HK-2 (cell line): Measurements from ENCODE around the gene CACNB3.

Experiments used
- DNase-seq: peaks from one replicate; pipeline ENCODE4 v3.0.0-alpha.2; 2018; ENCODE audit not compliant: unreplicated experiment

Gene CACNB3

DNA sequence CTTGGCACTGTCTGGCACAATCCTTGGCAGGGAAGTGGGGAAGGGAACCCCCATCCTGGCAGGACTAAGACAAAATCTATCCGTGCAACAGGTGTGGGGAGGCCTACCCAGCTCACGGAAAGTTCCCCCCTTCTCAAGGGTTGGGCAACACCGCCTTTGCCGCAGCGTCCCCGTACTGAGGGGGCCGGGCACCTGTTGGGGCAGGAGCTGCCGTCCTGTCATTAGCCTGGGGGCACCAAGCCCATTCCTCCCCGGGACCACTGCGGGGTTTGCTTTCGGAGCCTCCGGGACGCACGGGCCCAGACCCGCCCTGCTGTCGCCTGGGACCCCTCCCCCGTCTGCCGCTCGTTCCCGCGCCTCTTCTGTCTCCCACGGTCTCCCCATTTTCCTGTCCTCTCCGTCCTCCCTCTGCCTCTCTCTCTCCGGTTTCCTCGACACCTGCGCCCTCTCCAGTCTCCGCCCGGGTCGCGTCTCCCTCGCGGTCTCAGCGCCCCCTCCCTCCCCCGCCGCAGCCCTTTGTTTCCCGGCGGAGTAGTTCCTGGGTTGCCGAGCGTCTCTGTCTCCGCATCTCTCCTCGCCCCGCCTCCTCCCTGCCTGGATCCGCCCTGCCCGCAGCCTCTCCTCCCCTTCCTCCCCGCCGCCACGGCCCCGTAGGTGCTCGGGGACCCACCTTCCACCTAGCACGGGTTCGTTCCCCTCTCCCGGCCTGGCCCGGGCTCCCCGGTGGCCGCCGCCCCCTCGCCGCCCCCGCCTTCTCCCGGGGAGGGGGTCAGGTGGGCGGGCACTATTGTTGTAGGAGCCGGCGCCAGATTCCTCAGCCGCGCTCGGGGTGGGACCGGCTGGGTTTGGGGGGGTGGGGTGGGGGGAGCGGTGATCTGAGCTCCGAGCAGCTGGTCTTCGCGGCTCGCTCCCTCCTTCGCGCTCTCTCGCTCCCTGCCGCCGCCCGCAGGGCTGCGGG lies at the start of gene CACNB3:
Gene CACNB3 (plus strand): TSS at position 624 of the 958 bp plus-strand sequence. CDS start 434 bp downstream, outside the sequence.
- DNase-seq = peak; percentile 78

DNA sequence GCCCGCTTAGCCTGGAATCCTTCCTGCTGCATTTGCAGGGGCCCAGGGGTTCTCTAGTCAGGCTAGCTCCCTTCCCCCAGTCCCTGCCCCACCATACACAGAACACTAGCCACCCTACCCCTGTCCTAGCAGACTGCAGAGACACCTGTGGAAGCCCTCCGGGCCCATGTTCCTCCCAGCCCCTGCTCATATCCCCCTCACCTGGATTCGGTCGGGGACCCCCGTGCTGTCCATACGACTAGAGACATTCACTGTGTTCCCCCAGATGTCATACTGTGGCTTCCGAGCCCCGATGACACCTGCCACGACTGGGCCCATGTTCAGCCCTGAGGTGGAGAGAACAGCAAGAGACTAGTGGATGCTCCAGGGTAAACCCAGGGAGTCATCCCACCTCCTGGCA lies 49.6 kb upstream of the CACNB3 start:
- no peak for DNase-seq

DNA sequence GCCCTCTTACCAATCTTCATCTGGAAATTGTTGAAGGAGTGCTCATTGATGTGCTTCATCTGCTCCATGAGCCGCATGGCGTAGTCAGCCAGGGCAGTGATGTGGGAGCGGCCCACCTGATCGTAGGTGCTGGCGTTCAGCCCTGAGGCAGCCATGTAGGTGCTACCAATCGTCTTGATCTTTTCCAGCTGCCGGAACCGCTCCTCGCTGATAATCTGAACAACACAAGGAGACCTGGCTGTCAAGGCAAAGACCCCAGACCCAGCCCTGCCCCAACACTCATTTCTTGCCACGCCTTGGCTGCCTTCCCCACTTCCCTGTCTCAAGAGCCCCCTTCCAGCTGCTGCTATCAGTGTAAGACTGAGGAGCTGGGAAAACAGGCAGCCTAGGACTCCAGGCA lies 47.5 kb upstream of the CACNB3 start:
- DNase-seq = no peak

GRCh38 chr12:48771588-48772112 lies 46.6 kb upstream of the CACNB3 start:
- DNase-seq = no peak

DNA sequence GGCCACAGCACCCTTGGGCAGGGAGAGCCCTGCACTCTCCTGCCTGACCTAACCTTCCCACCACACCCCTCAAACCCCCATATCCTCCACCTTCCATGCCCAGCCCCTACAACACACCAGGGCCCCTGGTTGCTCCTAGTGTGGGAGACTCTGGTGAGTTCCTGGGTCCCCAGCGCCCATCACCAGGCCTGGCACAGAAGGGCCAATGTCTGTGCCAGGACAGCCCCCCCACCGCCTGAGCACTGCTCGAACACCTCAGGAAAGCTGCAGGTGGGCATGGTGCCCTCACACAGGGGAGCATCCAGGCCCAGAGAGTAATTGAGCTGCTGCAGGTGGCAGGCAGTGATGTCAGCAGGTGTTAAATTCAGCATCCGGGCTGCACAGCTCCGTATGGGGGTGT lies 44.6 kb upstream of the CACNB3 start:
- no peak for DNase-seq

- no peak for DNase-seq
Observed at GRCh38 chr12:48774516-48774915, 43.8 kb upstream of the CACNB3 start.

DNA sequence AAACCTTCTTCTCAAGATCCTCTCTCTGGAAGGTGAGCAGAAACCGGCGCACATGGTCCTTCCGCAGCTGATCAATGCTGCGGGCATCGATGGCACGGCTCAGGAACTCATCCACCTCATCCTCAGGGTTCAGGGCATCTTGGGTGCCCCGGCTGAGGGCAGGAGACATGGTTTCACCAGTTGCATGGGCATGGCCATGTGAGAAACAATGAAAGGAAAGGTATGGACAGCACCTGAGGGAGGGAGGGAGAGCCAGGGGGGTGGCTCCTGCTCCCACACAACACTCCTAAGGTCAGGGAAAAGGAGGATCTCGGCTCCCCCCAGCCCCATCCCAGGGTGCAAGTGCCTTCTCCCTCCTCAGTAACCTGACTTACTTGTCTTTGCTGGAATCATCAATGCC lies 43.0 kb upstream of the CACNB3 start:
- DNase-seq = no peak

- DNase-seq = no peak
Observed at GRCh38 chr12:48775991-48776649, 42.2 kb upstream of the CACNB3 start.

- DNase-seq = no peak
Observed at GRCh38 chr12:48776956-48777355, 41.3 kb upstream of the CACNB3 start.

DNA sequence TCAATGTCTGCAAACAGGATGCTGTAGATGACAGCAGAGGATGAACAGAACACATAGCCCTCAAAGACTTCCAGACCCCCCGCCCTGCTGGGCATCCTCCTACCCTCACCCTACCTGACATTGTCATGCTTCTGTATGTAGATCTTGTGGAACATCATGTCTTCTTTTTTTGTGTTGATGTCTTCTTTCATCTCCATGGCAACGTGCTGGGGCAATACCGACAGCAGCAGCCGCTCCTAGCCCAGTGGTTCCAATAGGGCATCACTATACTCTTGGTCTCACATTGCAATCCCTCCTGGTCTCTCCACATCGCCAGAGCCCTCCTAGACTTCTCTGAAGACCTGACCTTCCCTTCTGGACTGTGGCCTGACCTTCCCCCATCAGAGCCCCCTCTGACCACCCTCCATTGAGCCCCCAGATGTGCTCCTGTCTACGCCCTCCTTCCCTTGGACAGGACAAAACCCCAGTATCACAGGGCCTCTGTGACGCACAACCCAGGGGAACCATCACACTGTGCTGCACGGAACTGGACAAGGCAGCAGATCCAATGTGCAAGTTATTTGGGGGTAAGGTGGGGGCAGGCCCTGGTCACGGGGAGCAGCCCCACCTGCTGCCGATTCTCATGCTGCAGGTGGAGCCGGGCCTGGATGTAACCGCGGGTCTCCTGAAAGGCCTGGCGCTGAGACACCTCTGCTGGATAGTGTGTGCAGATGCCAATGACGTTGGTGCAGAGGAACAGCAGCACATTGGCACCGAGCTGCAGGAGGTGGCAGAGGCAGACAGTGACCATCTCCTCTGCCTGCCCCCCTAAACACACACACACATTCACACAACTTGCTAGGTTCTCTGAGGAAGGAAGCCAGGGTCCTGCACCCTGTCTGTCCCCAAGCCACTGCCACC lies 40.5 kb upstream of the CACNB3 start:
- no peak for DNase-seq

GRCh38 chr12:48779869-48780268 lies 38.4 kb upstream of the CACNB3 start:
- DNase-seq = no peak

DNA sequence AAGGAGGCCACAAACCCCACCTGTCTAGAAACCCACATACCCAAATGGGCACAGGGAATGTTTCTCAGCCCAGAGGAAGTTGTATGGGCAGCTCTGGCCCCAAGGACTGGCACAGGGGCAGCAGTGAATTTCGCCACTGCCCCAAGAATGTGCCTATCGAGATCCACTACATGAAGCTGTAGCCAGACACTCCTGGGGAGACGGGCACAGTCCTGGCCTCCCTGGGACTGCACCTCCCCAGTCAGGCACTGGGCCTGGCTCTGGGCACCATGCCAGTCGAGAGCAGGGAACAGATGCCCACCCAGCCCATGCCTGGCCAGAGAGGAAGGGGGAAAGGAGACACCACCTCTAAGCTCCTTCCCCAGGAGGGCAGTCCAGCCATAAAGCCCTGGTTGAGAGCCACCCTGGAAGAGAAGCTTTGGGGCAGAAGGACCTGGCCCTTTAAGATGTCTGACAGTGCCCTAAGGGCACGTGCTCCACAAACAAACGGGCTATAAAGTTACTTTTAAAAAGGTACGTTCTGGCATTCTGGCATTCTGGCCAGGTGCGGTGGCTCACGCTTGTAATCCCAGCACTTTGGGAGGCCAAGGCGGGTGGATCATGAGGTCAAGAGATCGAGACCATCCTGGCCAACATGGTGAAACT lies 37.8 kb upstream of the CACNB3 start:
- no peak for DNase-seq

DNA sequence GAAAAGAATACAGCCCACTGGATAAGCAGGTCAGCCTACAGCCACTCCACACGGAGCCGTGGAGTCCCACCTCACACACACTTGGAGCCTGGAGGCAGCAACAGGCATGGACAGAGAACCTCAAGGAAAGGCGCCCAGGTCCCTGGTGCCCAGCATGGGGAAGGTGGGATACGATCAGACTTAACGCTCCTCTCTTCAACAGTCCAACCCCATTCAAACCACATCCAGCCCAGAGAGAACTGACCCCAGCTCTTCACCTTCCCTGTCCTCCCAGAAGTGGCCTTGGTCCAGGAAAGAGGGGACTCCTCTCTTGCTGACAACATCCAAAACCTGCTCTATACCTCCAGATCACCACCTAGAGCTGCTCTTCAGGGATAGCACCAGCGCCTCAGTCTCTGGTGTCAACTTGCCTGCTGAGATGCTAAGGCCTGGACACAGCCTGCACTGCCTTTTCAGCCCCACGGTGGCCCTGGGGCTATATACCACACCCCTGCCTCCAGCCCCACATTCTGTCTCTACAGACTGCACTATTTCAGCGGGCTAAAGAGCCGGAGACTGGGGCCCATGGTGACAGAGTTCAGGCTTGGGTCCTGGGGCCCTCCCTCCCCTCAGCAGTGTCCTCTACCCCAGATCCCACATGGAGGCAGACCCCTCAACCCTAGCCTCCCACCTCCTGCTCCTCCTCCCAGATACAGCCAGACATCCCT lies 36.4 kb upstream of the CACNB3 start:
- DNase-seq = no peak

DNA sequence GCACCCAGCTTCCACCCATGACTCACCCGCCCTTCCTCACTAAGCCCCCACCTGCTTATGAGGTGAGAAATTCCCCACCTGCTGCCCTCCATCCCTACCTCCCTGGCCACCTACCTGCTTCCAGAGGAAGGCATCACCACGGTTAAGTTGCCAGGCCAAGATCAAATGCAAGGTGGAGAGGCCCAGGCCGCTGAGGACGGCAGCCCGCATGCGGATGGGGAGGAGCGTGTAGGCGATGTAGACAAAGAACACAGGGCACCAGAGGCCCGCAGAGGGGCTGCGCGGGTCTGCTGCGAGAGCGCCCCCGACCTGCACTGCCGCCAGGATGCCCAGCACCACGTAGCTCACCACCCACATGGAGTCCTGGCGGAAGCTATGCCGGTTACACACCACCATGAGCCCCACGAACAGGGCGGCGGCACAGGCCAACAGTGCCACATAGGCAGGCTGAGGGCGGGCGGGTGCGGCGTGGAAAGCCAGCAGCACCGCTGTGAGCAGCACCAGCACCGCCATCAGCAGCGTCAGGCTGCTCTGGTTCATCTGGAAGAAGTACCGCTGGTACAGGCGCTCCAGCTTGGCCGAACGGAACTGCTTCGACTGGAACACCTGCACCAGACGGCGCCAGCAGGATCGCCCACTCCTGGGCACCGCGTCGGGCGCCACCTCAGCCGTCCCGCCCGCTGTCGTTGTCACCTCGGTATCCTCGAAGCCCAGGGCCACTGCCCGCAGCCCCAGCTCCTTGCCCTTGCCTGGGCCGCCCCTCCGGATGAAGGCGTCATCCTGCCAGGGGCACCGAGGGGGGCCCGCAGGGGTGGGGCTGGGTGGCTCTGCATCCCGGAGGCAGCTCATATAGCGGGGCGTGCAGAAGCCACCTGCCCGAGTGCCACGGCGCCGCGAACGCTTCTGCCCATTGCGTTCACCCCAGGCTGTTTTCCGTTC lies 35.6 kb upstream of the CACNB3 start:
- no peak for DNase-seq

GRCh38 chr12:48783432-48783831 lies 34.9 kb upstream of the CACNB3 start:
- DNase-seq = no peak

DNA sequence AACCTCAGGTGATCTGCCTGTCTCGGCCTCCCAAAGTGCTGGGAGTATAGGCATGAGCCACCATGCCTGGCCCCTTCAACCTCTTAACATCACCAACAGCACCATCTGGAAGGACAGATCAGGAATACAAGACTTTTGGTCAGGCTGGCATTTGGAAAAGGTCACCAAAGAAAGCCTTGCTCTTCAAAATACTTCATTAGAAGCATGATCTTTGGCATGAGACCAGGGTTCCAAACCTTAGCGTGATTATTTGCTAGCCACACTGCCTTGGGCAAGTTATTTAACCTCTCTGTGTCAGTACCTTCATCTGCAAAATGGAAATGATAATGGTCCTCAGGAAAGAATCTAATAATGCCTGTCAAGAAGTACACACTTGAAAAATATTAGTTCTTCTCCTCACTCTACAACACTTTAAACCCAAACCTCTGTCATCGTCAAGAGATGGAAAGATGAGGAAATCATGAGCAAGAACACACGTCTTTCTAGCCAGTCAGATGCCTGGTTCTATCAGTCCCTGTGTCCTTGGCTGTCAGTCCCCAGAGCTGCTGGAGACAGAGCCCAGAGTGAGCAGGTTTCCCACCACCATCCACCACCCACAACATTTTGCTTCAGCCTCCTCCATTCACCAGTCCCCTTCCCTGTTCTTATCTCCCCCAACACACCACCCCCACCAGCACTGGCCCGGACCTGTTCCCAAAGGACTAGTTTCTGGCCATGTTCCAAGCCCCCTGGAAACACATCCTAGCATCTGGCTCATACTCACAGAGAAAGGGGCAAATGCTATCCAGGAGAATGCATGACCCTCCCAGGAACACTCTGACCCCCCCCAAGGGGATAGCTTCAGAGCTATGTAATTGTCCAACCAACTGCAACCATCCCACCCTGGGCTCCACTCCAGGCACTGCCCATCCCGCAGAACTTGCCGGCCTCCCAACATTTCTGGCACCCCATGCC lies 31.4 kb upstream of the CACNB3 start:
- no peak for DNase-seq

GRCh38 chr12:48787791-48788523 lies 30.3 kb upstream of the CACNB3 start:
- no peak for DNase-seq

DNA sequence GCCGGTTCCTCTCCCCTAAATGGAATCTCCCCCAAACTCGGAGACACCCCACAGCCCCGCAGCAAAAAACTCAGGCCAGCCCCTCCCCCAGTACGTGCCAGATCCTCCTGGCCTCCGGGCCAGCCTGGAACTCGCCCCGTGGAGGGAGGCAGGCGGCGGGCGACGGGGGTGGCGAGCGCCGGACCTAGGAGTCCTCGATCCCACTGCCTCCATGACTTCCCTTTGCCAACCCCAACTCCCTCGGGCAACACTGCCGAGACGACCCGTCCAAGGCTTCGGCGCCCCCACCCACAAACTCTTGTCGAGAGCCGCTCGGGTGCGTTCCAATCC lies 29.8 kb upstream of the CACNB3 start:
- peak; percentile 38 for DNase-seq
